BJ (cell line): ENCODE results near the gene USF2. TPM values are rescaled to one million over a fixed set of nuclear protein-coding genes. Genes with fewer than 3 reads are reported as not detected.

Experiments used
- CTCF ChIA-PET: fragments of 350-600 bp; formaldehyde crosslinking; extraction: SDS; loops from one replicate; lab custom pipeline; 2021; ENCODE audit warnings: antibody characterized with exemption, inconsistent platforms; lab: Yijun Ruan, JAX
- POLR2A ChIA-PET: fragments of 300-600 bp; sonication (Branson Sonifier 250); formaldehyde crosslinking; extraction: SDS; loops from one replicate; lab custom pipeline; 2021; ENCODE audit warnings: antibody characterized with exemption; lab: Charles Lee
- DNase-seq: peaks from one replicate; pipeline ENCODE4 v3.0.0-alpha.2; 2011; ENCODE audit warnings: low read depth
- H3K27me3 ChIP-seq: 2 replicates; pipeline ENCODE4 v1.6.0; 2011; ENCODE audit warnings: low read length; ENCODE audit not compliant: control insufficient read depth, insufficient read depth
- H3K36me3 ChIP-seq: 2 replicates; pipeline ENCODE4 v1.5.1; 2011; ENCODE audit warnings: low read length; ENCODE audit not compliant: control insufficient read depth, insufficient read depth
- H3K4me3 ChIP-seq: 2 replicates; pipeline ENCODE4 v1.5.1; 2011; ENCODE audit warnings: low read depth, mild to moderate bottlenecking, control low read depth, low read length
- polyA plus RNA-seq: library from polyadenylated mRNA; depleted of rRNA; stranded (reverse); fragments of >200 nt; gene quantifications from 2 replicates; pipeline ENCODE4 v1.2.3, GENCODE V29; 2011
- TF ChIP-seq, protein P1 (sequence below): IDR thresholded peaks from 2 replicates; pipeline ENCODE4 v1.5.1; 2011; ENCODE audit warnings: low read depth, mild to moderate bottlenecking, control low read depth, inconsistent platforms, low read length, moderate library complexity; ENCODE audit not compliant: insufficient read depth

Gene USF2
- polyA plus RNA-seq, 1 experiment: 80.3 TPM

GRCh38 chr19:35223084-35223790 is 45.5 kb upstream of the USF2 start:
- no peak for DNase-seq
- TF ChIP-seq, protein P1, sequence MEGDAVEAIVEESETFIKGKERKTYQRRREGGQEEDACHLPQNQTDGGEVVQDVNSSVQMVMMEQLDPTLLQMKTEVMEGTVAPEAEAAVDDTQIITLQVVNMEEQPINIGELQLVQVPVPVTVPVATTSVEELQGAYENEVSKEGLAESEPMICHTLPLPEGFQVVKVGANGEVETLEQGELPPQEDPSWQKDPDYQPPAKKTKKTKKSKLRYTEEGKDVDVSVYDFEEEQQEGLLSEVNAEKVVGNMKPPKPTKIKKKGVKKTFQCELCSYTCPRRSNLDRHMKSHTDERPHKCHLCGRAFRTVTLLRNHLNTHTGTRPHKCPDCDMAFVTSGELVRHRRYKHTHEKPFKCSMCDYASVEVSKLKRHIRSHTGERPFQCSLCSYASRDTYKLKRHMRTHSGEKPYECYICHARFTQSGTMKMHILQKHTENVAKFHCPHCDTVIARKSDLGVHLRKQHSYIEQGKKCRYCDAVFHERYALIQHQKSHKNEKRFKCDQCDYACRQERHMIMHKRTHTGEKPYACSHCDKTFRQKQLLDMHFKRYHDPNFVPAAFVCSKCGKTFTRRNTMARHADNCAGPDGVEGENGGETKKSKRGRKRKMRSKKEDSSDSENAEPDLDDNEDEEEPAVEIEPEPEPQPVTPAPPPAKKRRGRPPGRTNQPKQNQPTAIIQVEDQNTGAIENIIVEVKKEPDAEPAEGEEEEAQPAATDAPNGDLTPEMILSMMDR: no peak
- no peaks in the 10 kb centered on the region for H3K36me3 ChIP-seq
- H3K27me3 ChIP-seq: peaks cover 1% of the 10 kb centered on the region; the same call in 1 of the 2 replicates
- no peak overlapping the region for H3K4me3 ChIP-seq
- ChIA-PET POLR2A (no interaction called here), CTCF (interaction anchor here (1.1 kb wide), 1 partner anchor 133 kb away, joined by 3 read pairs; no protein-coding TSS in a partner anchor)

GRCh38 chr19:35223862-35224505 is 44.8 kb upstream of the USF2 start:
- Histone ChIP-seq H3K36me3 (no peaks in the 10 kb centered on the region), H3K4me3 (no peak overlapping the region), H3K27me3 (peaks cover 1% of the 10 kb centered on the region; the same call in 1 of the 2 replicates)
- ChIA-PET CTCF (interaction anchor here (1.1 kb wide), 1 partner anchor 134 kb away, joined by 3 read pairs; no protein-coding TSS in a partner anchor), POLR2A (no interaction called here)
- DNase-seq: peak; percentile 50
- TF ChIP-seq, protein P1: no peak

DNA sequence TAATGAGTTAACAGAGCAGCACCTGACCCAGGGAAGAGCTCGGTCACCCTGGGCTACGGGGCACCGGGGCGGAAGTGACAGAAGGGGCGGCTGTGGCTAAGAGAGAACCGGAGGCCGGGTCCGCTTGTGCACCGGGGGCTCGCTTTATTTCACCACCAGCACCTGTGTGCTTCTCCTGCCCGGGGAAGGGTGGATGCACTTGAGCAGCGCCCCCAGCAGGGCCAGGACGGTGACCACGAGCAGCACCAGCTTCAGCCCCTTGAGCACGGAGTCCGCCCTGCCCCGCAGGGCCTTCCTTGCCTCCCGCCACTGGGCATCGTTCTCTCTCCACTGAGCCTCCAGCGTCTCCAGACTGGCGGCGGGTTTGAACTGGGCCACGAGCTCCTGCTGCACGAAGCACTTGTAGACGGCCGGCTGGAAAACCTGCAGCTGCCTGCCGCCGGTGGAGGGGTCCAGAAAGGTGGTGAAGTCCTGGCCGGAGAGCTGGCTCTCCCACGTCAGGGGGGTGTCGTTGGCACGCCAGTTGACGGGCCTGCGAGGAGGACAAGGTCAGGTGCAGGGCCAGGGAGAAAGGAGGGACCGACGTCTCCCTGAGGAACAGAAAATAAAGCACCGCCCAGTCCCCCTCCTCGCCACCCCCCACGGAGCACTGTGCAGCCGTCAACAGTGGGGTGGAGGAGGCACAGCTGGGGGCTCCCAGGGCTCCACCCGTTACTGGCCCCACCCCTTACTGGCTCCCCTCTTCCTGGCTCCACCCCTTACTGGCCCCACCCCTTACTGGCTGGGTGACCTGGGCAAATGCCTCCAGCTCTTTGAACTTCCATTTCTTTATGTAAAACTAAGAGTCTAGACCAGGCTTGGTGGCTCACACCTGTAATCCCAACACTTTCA is 43.8 kb upstream of the USF2 start:
- TF ChIP-seq, protein P1: no peak
- POLR2A ChIA-PET: no interaction called here
- H3K4me3 ChIP-seq: no peak overlapping the region
- peaks cover 1% of the 10 kb centered on the region; the same call in 1 of the 2 replicates for H3K27me3 ChIP-seq
- no peak for DNase-seq
- CTCF ChIA-PET: no interaction called here
- no peaks in the 10 kb centered on the region for H3K36me3 ChIP-seq

DNA sequence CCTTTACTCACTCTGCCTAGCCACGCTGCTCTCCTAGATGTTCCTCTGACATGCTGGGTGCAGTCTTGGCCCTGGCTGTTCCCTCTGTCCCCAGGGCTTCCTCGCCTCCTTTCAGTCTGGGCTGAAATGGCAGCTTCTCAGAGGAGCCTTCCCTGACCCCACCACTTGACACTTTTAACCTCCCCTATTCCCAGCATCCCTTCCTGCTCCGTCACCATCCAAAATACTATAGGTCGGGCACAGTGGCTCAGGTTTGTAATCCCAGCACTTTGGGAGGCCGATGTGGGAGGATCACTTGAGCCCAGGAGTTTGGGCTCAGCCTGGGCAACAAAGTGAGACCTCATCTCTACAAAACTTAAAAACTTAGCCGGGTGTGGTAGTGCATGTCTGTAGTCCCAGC is 42.8 kb upstream of the USF2 start:
- no peak for DNase-seq
- ChIA-PET CTCF (no interaction called here), POLR2A (no interaction called here)
- Histone ChIP-seq H3K4me3 (no peak overlapping the region), H3K36me3 (no peaks in the 10 kb centered on the region), H3K27me3 (peaks cover 1% of the 10 kb centered on the region; the same call in 1 of the 2 replicates)
- TF ChIP-seq, protein P1: no peak
